Measurements from ENCODE around the gene ZNF862.

Gene ZNF862

DNA sequence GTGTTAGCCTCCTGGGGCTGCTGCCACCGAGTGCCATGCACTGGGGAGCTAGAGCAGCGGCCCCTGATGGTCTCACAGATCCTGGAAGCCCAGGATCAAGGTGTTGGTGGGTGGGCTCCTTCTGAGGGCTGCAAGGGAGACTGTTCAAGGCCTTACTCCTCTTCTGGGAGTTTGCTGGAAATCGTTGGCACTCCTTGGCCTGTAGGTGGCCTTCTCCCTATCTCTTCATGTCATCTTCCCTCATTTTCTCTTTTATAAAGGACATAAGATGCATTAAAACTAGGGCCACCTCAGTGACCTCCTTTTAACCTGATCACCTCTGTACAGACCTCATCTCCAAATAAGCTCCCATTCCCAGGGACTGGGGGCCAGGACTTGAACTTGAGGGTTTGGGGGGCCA lies 27.0 kb upstream of the ZNF862 start:
- peak; percentile 20 for DNase-seq (ENCODE audit: low read depth)

DNA sequence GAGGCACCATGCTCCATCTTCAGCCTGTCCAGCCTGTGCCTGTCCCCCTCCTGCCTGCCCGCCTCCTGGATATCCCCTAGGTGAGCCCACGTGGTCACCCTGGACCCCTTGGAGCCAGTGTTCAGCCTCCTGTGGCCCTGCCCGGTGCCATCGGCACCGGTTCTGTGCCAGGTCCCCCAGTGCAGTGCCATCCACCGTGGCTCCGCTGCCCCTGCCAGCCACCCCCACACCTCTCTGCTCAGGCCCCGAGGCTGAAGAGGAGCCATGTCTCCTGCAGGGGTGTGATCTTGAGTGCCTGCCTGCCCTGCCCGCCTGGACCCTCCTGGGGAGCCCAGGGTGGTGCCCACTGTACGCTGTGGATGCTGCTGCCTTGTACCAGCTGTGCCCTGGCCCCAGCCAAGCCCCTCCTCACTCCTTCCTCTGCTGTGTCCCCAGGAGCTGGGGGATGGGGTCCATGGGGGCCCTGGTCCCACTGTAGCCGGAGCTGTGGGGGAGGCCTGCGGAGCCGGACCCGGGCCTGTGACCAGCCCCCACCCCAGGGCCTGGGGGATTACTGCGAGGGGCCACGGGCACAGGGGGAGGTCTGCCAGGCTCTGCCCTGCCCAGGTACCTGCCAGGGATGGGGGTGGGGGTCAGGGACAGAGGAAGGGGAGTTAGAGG lies 26.2 kb upstream of the ZNF862 start:
- DNase-seq (ENCODE audit: low read depth), result no peak

DNA sequence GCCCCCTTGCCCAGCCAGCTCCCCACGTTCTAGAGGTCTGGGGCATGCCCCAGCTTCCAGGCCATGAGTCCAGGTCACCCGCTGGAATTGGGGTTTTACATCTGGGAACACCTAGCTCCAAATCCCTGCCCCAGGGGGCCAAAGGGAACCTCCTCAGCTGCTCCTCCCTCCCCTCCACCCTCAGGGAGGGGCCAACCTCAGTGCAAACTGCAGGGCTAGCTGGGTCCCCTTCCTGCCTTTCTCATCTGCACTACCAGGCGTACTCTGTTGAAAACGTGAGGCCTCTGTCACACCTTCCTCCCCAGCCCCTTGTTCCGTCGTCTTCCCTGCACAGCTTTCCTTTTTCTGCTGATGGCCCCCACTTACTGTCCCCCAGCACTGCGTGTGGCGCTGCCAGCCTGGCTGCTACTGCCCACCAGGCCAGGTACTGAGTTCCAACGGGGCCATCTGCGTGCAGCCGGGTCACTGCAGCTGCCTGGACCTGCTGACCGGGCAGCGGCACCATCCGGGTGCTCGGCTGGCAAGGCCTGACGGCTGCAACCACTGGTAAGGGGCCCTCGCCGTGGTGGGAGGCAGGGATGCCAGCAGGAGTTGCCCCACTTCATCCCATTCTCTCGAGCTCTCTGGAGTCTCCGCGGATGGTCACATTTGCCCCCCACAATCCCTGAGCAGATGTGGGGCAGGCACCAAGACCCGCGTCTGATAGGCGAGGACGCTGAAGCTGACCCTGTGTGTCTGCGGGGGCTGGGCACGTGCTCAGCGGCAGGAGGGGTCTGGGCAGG lies 24.7 kb upstream of the ZNF862 start:
- no peak for DNase-seq (ENCODE audit: low read depth)

DNA sequence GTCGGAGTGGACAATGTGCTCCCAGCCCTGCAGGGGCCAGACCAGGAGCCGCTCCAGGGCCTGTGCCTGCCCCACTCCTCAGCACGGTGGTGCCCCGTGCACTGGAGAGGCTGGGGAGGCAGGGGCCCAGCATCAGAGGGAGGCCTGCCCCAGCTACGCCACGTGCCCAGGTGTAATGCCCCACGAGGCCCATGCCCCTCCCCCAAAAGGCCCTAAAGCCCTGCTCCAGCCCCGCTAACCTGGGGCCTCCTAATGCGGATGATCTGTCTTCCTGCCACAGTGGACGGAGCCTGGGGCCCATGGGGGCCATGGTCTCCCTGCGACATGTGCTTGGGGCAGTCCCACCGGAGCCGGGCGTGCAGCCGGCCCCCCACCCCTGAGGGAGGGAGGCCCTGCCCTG lies 23.7 kb upstream of the ZNF862 start:
- no peak for DNase-seq (ENCODE audit: low read depth)

DNA sequence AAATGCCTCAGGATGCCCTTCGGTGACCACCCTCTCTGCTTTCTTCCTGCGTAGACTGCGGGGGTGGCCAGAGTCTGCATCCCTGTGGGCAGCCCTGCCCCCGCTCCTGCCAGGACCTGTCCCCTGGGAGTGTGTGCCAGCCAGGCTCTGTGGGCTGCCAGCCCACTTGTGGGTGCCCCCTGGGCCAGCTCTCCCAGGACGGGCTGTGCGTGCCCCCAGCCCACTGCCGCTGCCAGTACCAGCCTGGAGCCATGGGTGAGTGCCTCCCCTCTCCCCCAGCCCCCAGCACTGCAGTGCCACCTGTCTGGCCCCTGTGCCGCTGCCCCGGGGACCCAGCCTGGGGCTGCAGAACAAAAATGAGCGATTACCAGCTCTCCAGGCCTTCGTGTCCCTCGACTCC lies 23.1 kb upstream of the ZNF862 start:
- no peak for DNase-seq (ENCODE audit: low read depth)

DNA sequence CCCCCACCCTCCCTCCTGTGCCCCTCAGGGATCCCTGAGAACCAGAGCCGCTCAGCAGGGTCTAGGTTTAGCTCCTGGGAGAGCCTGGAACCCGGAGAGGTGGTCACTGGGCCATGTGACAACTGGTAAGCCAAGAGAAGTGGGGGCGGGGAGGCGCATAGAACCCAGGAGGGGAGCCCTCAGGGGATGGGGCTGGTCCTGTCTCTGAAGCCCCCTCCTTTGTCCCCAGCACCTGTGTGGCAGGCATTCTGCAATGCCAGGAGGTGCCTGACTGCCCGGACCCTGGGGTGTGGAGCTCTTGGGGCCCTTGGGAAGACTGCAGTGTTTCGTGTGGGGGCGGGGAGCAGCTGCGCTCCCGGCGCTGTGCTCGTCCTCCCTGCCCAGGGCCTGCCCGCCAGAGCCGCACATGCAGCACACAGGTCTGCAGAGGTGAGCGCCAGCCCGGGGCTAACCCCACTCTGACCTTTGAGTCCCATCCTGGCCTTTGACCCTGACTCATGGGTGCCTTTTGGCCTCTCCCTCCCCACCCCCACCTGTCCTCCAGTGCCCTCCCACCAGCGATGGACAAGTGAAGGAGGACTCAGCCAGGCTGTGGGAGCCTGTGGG lies 22.4 kb upstream of the ZNF862 start:
- no peak for DNase-seq (ENCODE audit: low read depth)

DNA sequence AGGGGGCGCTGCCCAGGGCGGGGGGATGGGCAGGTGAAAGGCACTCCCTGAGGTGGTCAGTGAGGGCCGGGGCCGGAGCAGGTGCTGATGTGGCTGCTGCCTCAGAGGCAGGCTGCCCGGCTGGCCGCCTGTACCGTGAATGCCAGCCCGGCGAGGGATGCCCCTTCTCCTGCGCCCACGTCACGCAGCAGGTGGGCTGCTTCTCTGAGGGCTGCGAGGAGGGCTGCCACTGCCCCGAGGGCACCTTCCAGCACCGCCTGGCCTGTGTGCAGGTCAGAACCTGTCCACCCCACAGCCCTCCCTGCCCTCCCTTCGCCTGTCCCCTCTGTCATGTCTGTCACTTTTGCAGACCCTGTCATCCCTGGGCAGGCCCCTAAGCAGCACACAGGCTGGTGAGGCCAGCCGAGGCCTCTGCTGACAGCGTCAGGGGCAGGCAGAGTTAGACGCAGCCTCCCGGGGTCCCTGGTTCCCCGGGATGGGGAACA lies 21.9 kb upstream of the ZNF862 start:
- no peak for DNase-seq (ENCODE audit: low read depth)

DNA sequence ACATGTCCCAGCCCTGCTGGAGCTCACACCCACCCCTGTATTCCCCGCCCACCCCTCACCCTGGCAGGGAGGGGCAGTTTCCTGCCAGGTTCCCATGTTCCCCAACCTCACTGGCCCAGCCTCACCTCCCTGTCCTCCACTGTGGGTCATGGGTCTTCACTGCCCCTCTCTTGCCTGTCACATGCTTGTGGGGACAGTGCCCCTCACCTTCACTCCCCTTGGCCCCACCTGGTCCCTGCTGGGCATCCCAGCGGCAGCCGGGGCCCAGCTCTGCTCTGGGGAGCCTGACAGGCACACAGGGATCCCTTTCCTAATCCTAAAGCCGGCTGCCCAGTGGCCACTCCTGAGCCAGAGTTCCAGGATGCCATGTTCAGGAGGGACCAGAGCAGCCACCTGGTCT lies 21.4 kb upstream of the ZNF862 start:
- DNase-seq (ENCODE audit: low read depth), result no peak

DNA sequence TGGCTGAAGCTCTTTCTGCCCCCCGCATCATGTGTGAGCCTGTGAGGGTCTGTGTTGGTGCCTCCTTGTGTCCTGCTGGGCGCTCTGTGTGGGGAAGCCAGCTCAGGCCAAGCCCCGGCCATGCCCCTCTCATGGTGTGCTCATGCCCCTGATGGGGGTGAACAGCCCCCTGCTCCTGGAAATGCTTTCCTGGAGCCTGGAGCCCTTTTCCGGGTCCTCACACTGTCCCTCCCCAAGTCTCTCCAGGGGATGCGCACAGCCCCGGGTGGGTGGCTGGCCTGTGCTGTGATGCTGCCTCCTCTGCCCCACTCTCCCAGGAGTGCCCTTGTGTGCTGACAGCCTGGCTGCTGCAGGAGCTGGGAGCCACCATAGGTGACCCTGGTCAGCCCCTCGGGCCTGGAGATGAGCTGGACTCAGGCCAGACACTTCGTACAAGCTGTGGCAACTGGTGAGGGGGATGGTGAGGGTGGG lies 20.8 kb upstream of the ZNF862 start:
- no peak for DNase-seq (ENCODE audit: low read depth)

DNA sequence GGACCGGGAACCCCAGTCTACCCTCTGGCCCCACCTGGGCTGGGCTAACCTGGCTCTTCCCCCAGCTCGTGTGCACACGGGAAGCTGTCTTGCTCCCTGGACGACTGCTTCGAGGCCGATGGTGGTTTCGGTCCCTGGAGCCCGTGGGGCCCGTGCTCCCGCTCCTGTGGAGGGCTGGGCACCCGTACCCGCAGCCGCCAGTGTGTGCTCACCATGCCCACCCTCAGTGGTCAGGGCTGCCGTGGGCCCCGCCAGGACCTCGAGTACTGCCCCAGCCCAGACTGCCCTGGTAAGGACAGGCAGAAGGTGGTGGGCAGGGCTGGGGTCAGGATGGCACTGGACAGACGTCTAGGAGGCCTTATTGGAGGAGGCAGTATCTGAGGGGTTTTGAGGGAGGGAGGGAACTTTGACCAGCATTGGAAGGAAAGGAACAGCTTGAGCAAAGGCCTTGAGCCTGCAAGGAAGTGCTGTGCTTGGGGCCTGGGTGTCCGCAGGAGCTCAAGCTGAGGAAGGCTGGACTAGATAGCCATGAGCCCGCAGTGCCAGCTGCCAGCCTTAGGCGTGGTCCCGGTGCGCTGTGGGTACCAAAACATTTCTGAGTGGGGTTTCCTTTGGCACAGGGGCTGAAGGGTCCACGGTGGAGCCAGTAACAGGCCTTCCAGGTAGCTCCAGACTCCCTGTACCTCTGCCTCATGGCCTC lies 20.2 kb upstream of the ZNF862 start:
- no peak for DNase-seq (ENCODE audit: low read depth)

DNA sequence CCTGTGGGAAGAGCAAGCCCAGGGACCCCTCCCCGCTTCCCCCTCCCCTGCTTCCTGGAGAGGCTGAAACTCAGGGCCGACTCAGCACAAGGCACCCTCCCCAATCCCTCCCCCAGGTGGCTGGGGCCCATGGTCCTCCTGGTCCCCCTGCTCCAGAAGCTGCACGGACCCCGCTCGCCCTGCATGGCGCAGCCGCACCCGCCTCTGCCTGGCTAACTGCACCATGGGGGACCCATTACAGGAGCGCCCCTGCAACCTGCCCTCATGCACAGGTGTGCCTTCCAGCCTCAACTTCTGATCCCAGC lies 19.7 kb upstream of the ZNF862 start:
- no peak for DNase-seq (ENCODE audit: low read depth)

DNA sequence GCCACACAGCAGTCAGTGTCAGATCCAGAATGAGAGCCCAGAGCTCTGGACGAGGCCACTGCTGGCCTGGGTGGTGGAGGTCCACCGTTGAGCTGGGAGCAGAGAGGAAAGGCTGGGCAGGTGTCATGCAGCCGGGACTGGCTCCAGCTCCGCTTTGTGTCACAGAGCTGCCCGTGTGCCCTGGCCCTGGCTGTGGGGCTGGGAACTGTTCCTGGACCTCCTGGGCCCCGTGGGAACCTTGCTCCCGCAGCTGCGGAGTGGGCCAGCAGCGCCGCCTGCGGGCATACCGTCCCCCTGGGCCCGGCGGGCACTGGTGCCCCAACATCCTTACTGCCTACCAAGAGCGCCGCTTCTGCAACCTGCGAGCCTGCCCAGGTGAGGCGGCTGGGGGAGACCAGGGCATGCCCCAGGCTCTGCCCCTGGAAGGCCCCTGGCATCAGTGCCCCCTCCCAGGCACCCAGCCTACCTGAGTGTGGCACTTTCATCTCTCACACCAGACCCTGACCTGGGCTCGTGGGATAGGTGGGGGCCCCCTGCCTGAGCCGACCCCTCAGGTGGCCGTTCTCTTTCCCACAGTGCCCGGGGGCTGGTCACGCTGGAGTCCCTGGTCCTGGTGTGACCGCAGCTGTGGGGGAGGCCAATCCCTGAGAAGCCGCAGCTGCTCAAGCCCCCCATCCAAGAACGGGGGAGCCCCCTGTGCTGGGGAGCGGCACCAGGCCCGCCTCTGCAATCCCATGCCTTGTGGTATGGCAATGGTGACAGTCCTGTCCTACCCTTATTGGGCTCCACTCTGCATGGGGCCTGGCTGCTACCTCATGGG lies 18.8 kb upstream of the ZNF862 start:
- no peak for DNase-seq (ENCODE audit: low read depth)

DNA sequence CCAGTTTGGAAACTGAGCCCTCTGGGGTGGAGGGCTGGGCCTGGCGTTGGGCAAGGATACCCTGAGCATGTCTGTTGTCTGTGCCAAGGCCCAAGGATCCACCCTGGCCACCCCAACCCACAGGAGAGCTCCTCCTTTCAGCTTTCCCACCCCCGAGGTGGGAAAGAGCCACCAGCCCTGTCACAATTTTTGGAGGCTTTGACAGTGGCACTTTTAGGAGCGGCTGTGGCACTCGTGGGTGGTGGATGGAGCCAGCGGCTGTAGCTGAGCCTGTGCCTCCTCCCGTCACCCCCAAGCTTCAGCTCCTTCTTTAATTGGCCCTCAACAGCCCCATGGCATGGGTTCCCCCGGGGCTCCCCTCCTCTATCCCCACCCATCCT lies 18.2 kb upstream of the ZNF862 start:
- no peak for DNase-seq (ENCODE audit: low read depth)

DNA sequence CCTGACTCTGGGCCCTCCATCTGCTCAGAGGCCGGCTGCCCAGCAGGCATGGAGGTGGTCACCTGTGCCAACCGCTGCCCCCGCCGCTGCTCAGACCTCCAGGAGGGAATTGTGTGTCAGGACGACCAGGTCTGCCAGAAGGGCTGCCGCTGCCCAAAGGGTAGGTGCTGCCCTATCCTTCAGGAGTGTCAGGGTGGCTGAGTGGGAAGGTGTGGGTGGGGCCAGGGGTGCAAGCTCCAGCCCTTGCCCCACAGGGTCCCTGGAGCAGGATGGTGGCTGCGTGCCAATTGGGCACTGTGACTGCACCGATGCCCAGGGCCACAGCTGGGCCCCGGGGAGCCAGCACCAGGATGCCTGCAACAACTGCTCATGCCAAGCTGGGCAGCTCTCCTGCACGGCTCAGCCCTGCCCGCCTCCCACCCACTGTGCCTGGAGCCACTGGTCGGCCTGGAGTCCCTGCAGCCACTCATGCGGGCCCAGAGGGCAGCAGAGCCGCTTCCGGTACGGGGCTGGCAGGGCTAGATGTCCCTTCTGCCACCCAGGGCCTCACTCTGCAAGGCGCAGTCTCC lies 17.5 kb upstream of the ZNF862 start:
- no peak for DNase-seq (ENCODE audit: low read depth)

DNA sequence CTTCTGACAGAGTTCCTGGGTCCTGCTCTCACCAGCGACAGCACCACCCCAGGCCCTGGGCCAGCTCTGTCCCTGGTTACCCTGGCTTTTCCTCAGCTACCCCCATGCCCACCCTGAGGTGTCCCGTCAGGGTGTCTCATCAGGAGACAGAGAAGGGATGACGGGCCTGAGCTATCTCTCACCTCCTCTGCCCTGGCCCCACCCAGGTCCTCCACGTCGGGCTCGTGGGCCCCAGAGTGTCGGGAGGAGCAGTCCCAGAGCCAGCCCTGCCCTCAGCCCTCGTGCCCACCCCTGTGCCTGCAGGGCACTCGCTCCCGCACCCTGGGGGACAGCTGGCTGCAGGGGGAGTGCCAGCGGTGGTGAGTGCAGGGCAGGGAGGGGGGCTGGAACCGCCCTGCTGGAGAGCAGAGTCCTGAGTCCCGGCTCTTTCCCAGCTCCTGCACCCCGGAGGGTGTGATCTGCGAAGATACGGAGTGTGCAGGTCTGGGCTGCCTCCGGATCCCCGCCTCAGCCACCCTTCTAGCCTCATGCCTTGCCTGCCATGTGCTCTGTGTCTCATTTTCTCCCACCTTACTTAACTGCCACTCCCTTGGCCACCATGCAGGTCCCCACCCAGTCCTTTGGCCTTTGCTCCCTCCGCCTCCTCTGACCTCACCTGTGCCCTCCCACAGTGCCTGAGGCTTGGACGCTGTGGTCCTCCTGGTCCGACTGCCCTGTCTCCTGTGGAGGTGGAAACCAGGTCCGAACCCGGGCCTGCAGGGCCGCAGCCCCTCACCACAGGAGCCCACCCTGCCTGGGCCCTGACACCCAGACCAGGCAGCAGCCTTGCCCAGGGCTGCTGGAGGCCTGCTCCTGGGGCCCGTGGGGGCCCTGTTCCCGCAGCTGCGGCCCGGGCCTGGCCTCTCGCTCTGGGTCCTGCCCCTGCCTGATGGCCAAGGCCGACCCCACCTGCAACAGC lies 16.7 kb upstream of the ZNF862 start:
- DNase-seq (ENCODE audit: low read depth), result no peak

DNA sequence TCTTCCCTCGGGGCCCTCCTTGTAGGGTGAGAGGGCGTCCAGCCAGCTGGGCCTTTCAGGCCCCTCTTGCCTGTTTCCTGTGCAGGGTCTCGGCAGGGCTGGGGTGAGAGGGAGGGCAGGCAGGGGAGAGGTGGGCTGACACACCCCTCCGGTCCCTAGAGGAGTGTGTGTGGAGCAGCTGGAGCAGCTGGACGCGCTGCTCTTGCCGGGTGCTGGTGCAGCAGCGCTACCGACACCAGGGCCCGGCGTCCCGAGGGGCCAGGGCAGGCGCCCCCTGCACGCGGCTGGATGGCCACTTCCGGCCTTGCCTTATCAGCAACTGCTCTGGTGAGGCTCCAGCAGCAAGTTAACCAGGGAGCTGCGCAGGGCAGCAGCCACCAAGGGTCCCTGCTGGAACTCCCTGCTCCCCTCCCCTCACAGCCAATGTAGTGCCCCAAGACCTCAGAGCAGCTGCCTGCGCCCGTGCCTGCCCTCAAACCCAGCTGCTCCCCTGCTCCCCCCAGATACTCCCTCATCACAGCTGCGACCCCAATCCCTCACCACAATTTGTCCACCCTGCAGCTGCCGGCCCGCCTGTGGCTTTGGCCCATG lies 15.7 kb upstream of the ZNF862 start:
- no peak for DNase-seq (ENCODE audit: low read depth)

DNA sequence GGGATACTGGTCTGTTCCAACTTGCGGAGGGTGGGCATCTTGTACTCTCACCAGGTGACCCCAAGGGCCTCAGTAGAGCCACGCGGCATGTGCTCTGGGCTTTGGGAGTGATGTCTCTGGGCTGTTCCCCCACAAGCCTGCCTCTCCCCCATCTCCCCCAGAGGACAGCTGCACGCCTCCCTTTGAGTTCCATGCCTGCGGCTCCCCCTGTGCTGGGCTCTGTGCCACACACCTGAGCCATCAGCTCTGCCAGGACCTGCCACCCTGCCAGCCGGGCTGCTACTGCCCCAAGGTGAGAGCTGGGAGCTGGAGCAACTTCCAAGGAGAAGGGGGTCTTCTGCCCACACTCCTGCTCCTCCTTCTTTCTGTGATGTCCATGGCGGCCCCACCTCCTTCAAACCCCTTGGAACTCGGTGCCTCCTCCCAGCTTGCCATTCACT lies 15.0 kb upstream of the ZNF862 start:
- DNase-seq (ENCODE audit: low read depth), result no peak

DNA sequence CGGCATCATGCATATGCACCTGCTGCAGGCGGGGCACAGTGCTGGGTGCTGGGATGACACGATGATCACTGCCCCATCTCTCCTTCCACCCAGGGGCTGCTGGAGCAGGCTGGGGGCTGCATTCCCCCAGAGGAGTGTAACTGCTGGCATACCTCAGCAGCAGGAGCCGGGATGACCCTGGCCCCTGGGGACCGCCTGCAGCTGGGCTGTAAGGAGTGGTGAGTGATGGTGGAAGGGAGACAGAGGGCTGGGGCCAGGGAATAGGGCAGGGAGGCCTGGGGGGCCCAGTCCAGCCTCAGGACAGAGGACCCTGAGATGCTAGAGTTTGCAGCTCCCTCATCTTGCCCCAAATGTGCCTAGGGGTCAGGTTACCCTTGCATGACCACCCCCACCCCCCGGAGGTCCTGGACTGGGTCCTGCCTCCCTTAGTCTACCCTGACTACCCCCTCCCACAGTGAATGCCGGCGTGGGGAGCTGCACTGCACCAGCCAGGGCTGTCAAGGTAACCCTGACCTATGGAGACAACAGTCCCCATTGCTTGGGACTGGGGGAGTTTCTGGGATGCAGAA lies 14.5 kb upstream of the ZNF862 start:
- no peak for DNase-seq (ENCODE audit: low read depth)

DNA sequence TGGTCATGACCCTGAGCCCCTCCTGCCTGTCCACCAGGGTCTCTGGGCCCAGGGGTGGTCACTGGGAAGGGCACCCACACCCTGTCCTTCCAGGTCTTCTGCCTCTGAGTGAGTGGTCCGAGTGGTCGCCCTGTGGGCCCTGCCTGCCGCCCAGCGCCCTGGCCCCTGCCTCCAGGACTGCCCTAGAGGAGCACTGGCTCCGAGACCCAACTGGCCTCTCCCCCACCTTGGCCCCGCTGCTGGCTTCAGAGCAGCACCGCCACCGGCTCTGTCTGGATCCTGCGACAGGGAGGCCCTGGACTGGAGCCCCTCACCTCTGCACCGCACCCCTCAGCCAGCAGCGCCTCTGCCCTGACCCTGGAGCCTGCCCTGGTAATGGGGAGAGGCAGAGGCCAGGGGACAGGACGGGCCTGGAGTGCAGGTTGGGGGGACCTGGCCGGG lies 13.9 kb upstream of the ZNF862 start:
- DNase-seq (ENCODE audit: low read depth), result no peak

Measured in iris pigment epithelial cell (primary cell).